ENCODE measurements around the gene ITM2B. TPM values are rescaled to one million over a fixed set of nuclear protein-coding genes. Genes with fewer than 3 reads are reported as not detected.
A peak's percentile ranks its signal among the peaks of the same experiment; 100 is the strongest.

ITM2B gene
- total and polyA plus RNA-seq, 2 donors from 2014 or later, result 1,431 to 2,443 TPM

DNA sequence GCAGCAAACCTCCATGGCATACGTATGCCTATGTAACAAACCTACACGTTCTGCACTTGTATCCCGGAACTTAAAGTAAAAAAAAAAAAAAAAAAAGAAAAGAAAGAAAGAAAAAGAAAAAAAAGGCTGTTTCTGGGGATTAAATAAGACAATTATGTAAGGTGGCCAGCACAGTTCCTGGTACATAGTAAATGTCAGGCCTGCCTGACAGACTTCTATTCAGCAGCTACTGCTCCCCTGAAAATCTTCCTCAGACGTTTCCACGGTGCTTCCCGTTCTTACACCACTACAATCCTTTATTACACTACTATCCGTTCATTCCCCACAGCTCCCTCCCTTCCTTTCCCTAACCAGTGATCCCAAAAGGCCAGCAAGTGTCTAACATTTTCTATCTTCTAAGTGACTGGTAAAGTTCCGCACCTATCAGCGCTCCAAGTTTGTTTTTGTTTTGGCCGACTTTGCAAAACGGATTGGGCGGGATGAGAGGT lies 69.9 kb downstream of the ITM2B start:
- Histone ChIP-seq H3K9me3 (ENCODE audit: control insufficient read depth in 2 of 3, insufficient read depth in 1 of 3, low read length in 3 of 3) (no peaks in the 10 kb centered on the region), H3K27ac (ENCODE audit: low read depth in 2 of 2, low read length in 2 of 2) (peak overlapping the region; percentile 98 to 99), H3K36me3 (ENCODE audit: control insufficient read depth in 2 of 3, insufficient read depth in 3 of 3, low read length in 3 of 3) (no peaks in the 10 kb centered on the region), H3K4me3 (ENCODE audit: low read length in 3 of 3) (peak overlapping the region; percentile 68 to 90 (median 86)), H3K4me1 (ENCODE audit: control insufficient read depth in 2 of 3, insufficient read depth in 2 of 3, low read depth in 1 of 3, low read length in 3 of 3) (peaks cover 3 to 4% (median 3%) of the 10 kb centered on the region in 3 donors), H3K27me3 (ENCODE audit: control insufficient read depth, insufficient read depth, low read length) (no peaks in the 10 kb centered on the region), H3K9ac (ENCODE audit: low read length in 3 of 3) (peak overlapping the region; percentile 84 to 99 (median 87))
- FAIRE-seq, result no peak
- intact Hi-C loops (cut with DNase I), result no loop called here
- DNase-seq, result peak in 1 of 5 donors; percentile 81
- TF ChIP-seq, protein P1, sequence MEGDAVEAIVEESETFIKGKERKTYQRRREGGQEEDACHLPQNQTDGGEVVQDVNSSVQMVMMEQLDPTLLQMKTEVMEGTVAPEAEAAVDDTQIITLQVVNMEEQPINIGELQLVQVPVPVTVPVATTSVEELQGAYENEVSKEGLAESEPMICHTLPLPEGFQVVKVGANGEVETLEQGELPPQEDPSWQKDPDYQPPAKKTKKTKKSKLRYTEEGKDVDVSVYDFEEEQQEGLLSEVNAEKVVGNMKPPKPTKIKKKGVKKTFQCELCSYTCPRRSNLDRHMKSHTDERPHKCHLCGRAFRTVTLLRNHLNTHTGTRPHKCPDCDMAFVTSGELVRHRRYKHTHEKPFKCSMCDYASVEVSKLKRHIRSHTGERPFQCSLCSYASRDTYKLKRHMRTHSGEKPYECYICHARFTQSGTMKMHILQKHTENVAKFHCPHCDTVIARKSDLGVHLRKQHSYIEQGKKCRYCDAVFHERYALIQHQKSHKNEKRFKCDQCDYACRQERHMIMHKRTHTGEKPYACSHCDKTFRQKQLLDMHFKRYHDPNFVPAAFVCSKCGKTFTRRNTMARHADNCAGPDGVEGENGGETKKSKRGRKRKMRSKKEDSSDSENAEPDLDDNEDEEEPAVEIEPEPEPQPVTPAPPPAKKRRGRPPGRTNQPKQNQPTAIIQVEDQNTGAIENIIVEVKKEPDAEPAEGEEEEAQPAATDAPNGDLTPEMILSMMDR (IDR thresholded peaks at IDR 0.05; ENCODE audit: borderline replicate concordance, extremely low read depth, insufficient read depth), result no peak

DNA sequence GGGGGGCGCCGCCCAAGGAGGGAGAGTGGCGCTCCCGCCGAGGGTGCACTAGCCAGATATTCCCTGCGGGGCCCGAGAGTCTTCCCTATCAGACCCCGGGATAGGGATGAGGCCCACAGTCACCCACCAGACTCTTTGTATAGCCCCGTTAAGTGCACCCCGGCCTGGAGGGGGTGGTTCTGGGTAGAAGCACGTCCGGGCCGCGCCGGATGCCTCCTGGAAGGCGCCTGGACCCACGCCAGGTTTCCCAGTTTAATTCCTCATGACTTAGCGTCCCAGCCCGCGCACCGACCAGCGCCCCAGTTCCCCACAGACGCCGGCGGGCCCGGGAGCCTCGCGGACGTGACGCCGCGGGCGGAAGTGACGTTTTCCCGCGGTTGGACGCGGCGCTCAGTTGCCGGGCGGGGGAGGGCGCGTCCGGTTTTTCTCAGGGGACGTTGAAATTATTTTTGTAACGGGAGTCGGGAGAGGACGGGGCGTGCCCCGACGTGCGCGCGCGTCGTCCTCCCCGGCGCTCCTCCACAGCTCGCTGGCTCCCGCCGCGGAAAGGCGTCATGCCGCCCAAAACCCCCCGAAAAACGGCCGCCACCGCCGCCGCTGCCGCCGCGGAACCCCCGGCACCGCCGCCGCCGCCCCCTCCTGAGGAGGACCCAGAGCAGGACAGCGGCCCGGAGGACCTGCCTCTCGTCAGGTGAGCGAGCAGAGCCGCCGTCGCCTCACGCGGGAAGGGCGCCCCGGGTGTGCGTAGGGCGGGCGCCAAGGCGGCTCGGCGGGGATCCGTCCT lies 70.5 kb downstream of the ITM2B start, which contains the start of gene RB1:
TSS of gene RB1 (plus strand) at position 393 of the 784 bp plus-strand sequence. CDS start at position 555, 162 bp downstream.
- intact Hi-C loops (cut with DNase I), result no loop called here
- Histone ChIP-seq H3K4me3 (ENCODE audit: low read length in 3 of 3) (peak within 1 kb of the TSS; percentile 68 to 91 (median 90)), H3K27ac (ENCODE audit: low read depth in 2 of 2, low read length in 2 of 2) (peak within 1 kb of the TSS; percentile 98 to 99), H3K9ac (ENCODE audit: low read length in 3 of 3) (peak within 1 kb of the TSS; percentile 84 to 99 (median 87)), H3K4me1 (ENCODE audit: control insufficient read depth in 2 of 3, insufficient read depth in 2 of 3, low read depth in 1 of 3, low read length in 3 of 3) (peaks cover 3 to 4% (median 3%) of the 10 kb centered on the region in 3 donors), H3K36me3 (ENCODE audit: control insufficient read depth in 2 of 3, insufficient read depth in 3 of 3, low read length in 3 of 3) (no peaks in the 10 kb centered on the region), H3K27me3 (ENCODE audit: control insufficient read depth, insufficient read depth, low read length) (no peaks in the 10 kb centered on the region), H3K9me3 (ENCODE audit: control insufficient read depth in 2 of 3, insufficient read depth in 1 of 3, low read length in 3 of 3) (no peaks in the 10 kb centered on the region)
- TF ChIP-seq, protein P1 (IDR thresholded peaks at IDR 0.05; ENCODE audit: borderline replicate concordance, extremely low read depth, insufficient read depth), result peak; percentile 4
- no peak for FAIRE-seq
- peak; percentile 89 to 97 (median 93) for DNase-seq

- TF ChIP-seq, protein P1 (IDR thresholded peaks at IDR 0.05; ENCODE audit: borderline replicate concordance, extremely low read depth, insufficient read depth), result no peak
- intact Hi-C loops (cut with DNase I), result no loop called here
- Histone ChIP-seq H3K36me3 (ENCODE audit: control insufficient read depth in 2 of 3, insufficient read depth in 3 of 3, low read length in 3 of 3) (no peaks in the 10 kb centered on the region), H3K27me3 (ENCODE audit: control insufficient read depth, insufficient read depth, low read length) (no peaks in the 10 kb centered on the region), H3K4me3 (ENCODE audit: low read length in 3 of 3) (peak overlapping the region; percentile 68 to 91 (median 87)), H3K27ac (ENCODE audit: low read depth in 2 of 2, low read length in 2 of 2) (peak overlapping the region; percentile 98 to 99), H3K4me1 (ENCODE audit: control insufficient read depth in 2 of 3, insufficient read depth in 2 of 3, low read depth in 1 of 3, low read length in 3 of 3) (peaks cover 3 to 4% (median 3%) of the 10 kb centered on the region in 3 donors), H3K9ac (ENCODE audit: low read length in 3 of 3) (peak overlapping the region; percentile 65 to 99 (median 72)), H3K9me3 (ENCODE audit: control insufficient read depth in 2 of 3, insufficient read depth in 1 of 3, low read length in 3 of 3) (no peaks in the 10 kb centered on the region)
- FAIRE-seq (no peak), DNase-seq (peak in 4 of 5 donors; percentile 52 to 85 (median 76))
Observed at GRCh38 chr13:48304143-48304876, 71.3 kb downstream of the ITM2B start.
